ENCODE measurements around the gene MMP15.

The MMP15 gene

GRCh38 chr16:58020628-58021521 is 4.7 kb upstream of the MMP15 start:
- no peak for DNase-seq

GRCh38 chr16:58021661-58022551 is 3.6 kb upstream of the MMP15 start:
- DNase-seq = no peak

GRCh38 chr16:58022601-58023371 is 2.8 kb upstream of the MMP15 start:
- no peak for DNase-seq

GRCh38 chr16:58024486-58025350 is 836 bp upstream of the MMP15 start:
- no peak for DNase-seq

GRCh38 chr16:58026139-58026704 is 668 bp downstream of the MMP15 start:
- no peak for DNase-seq

GRCh38 chr16:58026705-58027160 is 1.2 kb downstream of the MMP15 start:
- no peak for DNase-seq

- no peak for DNase-seq
Observed at GRCh38 chr16:58027161-58027915, 1.8 kb downstream of the MMP15 start.

- DNase-seq = no peak
Observed at GRCh38 chr16:58027916-58028455, 2.4 kb downstream of the MMP15 start.

DNA sequence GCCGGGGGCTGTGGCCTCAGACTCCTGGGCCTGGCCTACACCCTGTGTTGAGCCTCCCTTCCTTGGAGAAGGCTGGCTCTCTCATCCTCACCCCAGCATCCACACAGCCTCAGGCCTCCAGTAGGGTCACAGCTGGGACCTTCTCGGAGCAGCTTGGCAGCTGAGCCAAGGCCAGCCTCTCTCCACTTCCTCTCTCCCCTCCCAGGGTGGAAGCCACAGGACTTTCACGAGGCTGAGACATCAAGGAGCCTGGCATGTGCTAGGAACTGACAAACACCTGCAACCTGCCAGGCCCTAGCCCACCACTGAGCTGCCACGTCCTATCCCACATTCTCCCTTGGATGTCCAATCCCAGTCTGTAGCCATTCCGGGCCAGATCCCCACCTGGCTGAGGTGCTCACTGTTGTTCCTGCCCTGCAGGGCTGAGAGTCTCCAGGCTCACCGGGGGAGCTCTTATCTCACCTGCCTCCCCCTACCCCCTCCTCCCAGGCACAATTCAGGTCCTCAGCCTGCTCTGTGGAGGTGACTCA is 3.1 kb downstream of the MMP15 start:
- no peak for DNase-seq

DNA sequence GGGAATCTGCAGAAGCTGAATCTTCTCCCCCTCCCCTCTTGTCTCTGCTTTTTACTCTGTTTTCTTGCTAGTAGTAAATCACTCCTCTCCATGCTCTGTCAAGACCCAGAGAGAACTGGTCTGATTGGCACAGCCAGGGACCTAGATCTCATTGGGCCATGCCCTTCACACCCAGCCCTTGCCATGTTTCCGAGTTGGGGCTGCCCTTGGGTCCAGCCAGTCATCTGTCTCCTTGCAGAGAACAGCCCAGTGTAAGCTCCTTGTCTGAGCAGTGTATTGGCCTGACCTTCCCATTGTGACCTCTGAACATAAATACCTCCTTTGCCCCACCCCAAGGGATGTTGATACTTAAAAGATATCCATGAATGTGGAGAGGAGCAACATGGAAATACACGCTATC is 3.9 kb downstream of the MMP15 start:
- DNase-seq = no peak

- no peak for DNase-seq
Observed at GRCh38 chr16:58030136-58030840, 4.7 kb downstream of the MMP15 start.

DNA sequence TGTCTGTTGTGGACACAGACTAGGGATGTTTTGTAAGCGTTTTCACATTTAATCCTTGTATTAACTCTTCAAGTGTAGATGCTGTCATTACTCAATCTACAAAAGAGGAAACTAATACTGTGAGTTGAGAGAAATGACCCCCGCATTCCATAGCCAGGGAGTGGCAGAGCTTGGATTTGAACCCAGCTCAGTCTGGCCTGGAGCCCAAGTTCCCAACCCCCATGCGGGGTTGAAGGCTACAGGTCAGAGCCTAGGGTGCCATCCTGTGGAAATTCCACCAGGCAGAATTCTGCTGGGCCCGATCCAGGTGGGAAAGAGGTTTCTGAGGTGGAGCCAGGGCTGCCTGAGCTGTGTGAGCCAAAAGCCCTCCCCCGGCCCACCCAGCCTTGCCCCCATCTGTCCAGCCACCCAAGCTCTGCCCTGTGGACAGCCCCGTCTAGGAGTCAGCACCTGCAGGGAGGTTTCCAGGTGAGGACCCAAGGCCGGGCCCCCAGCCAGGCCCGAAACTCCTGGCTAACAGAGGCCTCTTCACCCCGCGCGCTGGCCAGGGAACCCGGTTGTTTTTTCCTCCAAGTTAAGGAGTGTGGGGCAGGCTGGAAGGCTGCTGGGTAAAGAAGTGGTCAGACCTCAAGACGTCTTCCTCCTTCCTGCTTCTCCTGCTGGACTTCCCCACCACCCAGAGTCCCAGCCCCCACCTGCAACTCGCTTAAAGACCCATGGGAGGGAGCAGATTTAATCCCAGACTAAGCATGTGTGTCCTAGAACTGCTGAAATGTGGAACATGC is 5.7 kb downstream of the MMP15 start:
- DNase-seq = no peak

DNA sequence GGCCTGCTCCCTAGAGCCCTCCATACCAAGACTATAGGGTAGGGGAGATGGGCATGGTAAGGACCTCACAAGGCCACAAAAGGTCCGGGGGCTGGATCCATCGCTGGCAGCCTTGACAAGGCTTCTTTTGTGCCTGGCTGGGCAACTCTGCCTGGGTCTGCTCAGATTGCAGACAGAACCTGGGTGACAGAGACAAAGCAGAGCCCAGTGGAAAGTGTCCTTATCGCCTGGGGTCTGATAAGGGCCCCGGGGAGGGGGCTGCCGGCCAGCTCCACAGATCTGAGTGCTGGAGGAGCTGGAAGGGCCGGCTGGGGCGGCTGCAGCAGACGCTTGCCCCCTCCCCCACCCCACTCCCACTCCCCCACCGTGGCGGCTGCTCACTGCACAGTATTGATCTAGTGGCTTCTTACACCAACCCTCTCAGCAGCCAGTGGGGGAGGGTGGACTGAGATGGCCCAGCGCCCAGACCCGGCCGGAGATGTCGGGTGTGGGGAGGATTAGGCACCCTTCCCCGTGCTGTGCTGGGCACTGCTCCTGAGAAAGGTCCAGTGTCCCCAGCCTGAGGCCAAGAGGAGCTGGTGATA is 7.2 kb downstream of the MMP15 start:
- DNase-seq = no peak

GRCh38 chr16:58034128-58034685 is 8.7 kb downstream of the MMP15 start:
- DNase-seq = no peak

DNA sequence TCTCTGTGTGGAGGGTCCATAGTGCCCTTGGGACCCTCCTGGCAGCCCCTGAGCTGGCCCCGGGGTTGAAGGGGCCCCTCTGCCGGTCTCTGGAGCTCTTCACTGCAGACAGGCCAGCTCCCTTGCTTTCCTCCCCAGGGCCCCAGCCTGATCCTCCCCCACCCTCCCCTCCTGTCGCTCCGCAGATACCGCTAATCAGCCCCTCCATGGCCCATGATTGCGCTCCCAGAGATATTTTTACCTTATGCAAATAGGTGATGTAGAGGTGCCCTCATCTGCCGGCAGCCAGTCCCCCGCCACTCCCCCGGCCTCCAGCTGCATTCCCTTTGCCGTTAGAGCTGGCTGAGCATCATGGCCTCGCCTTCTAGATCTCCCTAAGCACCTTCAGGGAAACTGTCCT is 9.2 kb downstream of the MMP15 start:
- no peak for DNase-seq

DNA sequence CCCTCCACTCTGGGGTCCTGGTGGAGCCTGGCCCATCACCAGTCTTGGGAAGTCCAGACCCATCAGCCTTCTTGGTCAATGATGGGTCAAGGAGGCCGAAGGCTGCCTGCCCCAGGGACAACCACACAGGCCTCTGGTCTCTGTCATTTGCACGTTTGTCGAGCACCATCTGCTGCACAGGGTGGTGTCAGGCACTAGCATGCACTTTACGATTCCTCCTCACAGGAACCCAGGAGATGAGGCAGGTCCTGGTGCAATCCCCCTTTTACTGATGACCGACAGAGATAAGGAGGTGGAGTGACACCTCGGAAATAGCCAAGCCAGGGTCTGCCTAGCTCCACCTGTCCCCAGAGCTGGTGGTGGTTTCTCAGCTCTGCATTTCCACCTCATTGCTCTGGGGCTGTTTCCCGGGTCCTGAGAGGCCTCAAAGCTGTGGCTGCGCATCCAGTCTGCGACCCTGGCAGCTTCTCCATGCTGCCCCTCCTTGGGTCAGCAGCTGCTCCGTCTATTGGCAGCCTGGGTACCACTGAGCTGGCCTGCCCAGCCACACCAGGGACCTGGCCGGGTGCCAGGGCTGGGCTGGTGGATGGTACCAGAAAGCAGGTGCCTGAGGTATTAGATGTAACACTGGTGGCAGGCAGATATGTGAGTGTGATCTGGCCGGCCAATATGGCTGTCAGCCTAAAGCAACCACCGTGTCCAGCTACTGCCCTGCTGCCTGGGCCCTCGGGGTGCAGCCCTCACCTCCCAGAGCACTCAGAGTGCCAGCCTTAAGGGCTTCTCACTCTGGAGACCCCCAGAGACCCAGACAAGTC is 10.0 kb downstream of the MMP15 start:
- DNase-seq = no peak

DNA sequence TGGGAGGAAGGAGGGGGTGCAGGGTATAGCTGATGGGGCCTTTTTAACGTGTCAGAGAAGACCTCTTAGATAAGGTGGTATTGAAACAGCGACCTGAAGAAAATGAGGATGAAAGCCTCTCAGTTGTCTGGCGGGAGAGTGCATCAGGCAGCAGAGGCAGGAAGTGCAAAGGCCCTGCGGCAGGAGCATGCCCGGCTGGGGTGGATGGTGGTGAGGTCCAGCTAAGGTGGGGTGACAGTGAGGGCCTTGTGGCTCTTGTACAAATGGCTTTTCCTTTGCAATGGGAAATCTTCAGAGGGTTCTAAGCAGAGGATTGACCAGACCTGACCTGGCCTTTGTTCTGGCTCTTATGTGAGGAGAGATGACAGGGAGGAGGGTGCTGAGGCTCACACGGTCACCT is 11.4 kb downstream of the MMP15 start:
- no peak for DNase-seq
